HG03575 (cell line): ENCODE results near the gene FAM219B.
"Not testable (repeated sequence)": the region's sequence is repeated elsewhere in the genome, so short reads cannot be mapped to it uniquely, and the experiment has no call there.

Source experiments
- ATAC-seq: cut with Tn5 transposase; IDR thresholded peaks from one replicate; pipeline ENCODE4 v1.9.1; 2021; ENCODE audit not compliant: unreplicated experiment, insufficient number of reproducible peaks, low FRiP score; ENCODE audit errors: extremely low read depth

The FAM219B gene

GRCh38 chr15:74906067-74906449, 593 bp downstream of the FAM219B start:
- ATAC-seq: no peak

- ATAC-seq: no peak
Measured at GRCh38 chr15:74904190-74904805, 2.4 kb downstream of the FAM219B start.

GRCh38 chr15:74903676-74904075, 3.0 kb downstream of the FAM219B start:
- no peak for ATAC-seq

- ATAC-seq: no peak
Measured at GRCh38 chr15:74902295-74903075, 4.2 kb downstream of the FAM219B start.

- ATAC-seq: no peak
Measured at GRCh38 chr15:74901612-74902063, 5.0 kb downstream of the FAM219B start.

GRCh38 chr15:74897300-74897701, 9.3 kb downstream of the FAM219B start:
- no peak for ATAC-seq

GRCh38 chr15:74896316-74896715, 10.3 kb downstream of the FAM219B start:
- no peak for ATAC-seq

- no peak for ATAC-seq
Measured at GRCh38 chr15:74895830-74896229, 10.8 kb downstream of the FAM219B start.

GRCh38 chr15:74894383-74894782, 12.3 kb downstream of the FAM219B start:
- ATAC-seq: not testable (repeated sequence)

GRCh38 chr15:74893627-74894026, 13.0 kb downstream of the FAM219B start:
- no peak for ATAC-seq

GRCh38 chr15:74892931-74893330, 13.7 kb downstream of the FAM219B start:
- ATAC-seq: no peak

- ATAC-seq: no peak
Measured at GRCh38 chr15:74892313-74892712, 14.3 kb downstream of the FAM219B start.

GRCh38 chr15:74891469-74891868, 15.2 kb downstream of the FAM219B start:
- ATAC-seq: no peak

- no peak for ATAC-seq
Measured at GRCh38 chr15:74890665-74890960, 16.0 kb downstream of the FAM219B start.

- ATAC-seq: no peak
Measured at GRCh38 chr15:74889883-74890664, 16.6 kb downstream of the FAM219B start, which contains the start of gene MPI. TSS of gene MPI (plus strand) at chr15:74890042. CDS start at chr15:74890074, 32 bp downstream.

- no peak for ATAC-seq
Measured at GRCh38 chr15:74889390-74889882, 17.2 kb downstream of the FAM219B start.

- ATAC-seq: no peak
Measured at GRCh38 chr15:74888716-74889115, 17.9 kb downstream of the FAM219B start.

GRCh38 chr15:74887537-74888193, 19.0 kb downstream of the FAM219B start:
- not testable (repeated sequence) for ATAC-seq

GRCh38 chr15:74885461-74885860, 21.2 kb downstream of the FAM219B start:
- no peak for ATAC-seq
